IPS-NIHi7 (cell line): ENCODE results near the gene PLEKHA1.

Experiments used
- DNase-seq: peaks from one replicate; pipeline ENCODE4 v3.0.0; 2012; ENCODE audit warnings: mixed read lengths; ENCODE audit errors: extremely low spot score

Gene PLEKHA1

DNA sequence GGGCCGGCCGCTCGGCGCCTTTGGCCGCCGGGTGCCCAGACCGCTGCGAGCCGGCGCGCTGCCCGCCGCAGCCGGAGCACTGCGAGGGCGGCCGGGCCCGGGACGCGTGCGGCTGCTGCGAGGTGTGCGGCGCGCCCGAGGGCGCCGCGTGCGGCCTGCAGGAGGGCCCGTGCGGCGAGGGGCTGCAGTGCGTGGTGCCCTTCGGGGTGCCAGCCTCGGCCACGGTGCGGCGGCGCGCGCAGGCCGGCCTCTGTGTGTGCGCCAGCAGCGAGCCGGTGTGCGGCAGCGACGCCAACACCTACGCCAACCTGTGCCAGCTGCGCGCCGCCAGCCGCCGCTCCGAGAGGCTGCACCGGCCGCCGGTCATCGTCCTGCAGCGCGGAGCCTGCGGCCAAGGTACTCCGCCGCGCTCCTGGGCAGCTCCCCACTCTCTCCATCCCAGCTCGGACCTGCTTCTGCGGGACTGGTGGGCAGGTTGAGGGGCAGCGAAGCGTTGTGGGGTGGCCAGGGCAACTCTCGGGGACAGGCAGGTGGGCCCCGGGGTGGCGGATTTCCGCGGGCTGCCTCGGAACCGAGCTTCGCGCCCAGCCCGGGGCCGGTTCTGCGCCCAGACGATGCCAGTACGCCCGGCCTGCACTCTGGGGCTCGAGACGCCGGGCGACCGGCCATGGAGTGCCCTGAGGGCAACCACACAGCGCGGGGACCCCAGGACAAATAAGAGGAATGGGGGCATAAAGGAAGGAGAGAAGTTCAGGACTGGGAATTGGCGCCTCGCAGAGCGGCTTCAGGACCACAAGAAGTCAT lies 87.4 kb downstream of the PLEKHA1 start:
- no peak for DNase-seq

- no peak for DNase-seq
These were observed 88.3 kb downstream of the PLEKHA1 start for GRCh38 chr10:122462533-122463465.

DNA sequence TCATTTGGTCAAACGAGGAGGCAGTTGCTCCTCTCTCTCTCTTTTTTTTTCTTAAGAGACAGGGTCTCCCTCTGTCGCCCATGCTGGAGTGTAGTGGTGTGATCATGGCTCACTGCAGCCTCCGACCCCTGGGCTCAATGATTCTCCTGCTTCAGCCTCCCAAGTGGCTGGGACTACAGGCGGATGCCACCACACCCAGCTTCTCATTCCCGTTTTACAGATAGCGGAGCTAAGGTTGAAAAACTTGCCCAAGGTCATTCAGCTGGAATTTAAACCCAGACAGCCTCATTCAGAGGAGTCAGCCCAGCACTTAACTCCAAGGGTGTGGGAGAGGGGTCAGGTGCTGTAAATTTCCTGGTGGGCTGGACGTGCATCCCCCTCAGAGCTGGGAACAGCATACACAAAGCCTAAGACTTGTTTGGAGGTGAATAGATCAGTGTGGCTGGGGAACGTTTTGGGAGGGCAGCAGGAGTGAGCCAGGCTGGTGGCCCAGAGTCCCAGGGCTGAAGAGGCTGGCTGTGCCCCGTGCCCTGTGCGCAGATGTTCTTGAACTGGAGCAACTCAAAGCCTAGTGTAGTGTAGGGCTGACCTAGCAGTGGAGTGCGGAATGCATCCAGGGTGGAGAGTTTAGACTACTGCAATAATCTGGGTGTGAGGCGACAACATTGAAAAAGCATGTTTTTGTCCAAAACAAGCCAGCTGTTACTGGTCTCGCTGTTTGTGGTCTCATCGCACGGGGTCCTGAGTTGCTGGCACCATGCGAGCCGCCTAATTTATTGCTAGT lies 89.2 kb downstream of the PLEKHA1 start:
- no peak for DNase-seq

- DNase-seq, result no peak
These were observed 89.7 kb downstream of the PLEKHA1 start for GRCh38 chr10:122464250-122464510.

GRCh38 chr10:122464586-122464985 lies 90.1 kb downstream of the PLEKHA1 start:
- DNase-seq, result no peak

- DNase-seq, result no peak
These were observed 91.0 kb downstream of the PLEKHA1 start for GRCh38 chr10:122465401-122466040.

- DNase-seq, result no peak
These were observed 92.5 kb downstream of the PLEKHA1 start for GRCh38 chr10:122466951-122467381.

- no peak for DNase-seq
These were observed 93.2 kb downstream of the PLEKHA1 start for GRCh38 chr10:122467701-122468100.

DNA sequence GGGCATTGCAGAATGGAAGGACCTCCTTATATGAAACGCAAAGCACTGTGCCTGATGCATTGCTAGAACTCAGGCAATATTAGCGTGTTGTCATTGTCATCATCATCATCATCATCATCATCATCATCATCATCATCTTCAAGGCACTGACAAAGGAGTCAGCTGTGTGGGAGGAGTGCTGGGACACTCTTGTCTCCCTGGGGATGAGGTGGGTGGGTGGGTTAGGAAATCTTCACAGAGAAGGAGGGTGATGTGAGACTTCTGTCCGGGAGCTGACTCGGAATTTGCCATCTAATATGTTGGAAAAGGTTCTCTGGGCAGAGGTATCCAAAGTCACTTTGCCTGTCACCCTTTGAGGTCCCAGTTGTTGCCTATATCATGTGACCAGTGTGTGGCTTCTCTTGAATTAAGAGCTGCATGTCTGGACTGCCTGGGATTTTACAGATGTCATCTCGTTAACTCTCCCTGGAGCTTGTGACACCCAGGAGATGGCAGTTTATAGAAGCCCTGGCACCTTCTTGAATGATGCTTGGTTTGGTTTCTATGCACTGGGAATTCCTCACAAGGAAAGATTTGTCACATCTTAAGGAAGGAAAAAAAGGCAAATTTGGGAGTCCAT lies 93.9 kb downstream of the PLEKHA1 start:
- no peak for DNase-seq

- no peak for DNase-seq
These were observed 94.6 kb downstream of the PLEKHA1 start for GRCh38 chr10:122468926-122469781.

GRCh38 chr10:122469848-122470247 lies 95.3 kb downstream of the PLEKHA1 start:
- no peak for DNase-seq

DNA sequence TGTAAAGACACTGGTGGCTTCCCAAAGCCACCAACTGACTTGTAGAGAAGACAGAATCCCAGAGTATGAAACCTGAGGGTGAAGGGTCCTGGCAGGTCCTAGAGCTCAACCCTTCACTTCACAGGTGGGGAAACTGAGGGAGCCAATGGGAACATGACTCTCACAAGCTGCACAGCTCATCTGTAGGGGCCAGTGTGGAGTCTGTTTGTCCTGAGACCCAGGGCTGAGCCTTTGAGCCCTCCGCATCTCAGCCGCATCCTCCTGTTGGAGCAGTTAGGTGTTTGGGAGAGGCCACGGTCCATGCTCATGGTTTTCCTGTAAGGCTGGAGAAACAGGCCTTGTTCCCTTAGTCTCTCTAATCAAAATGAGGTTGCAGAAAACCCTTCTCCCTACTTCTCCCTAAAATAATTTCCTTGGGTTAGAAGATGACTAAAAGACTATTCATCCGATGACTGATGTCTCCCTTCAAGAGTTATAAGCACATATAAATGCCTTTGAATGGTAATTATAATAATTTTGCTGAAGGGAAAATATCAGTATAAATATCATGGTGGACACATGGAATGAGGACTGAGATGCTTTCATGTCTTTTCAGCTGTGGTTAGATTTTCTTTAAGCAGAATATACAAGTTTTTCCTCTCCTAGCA lies 97.1 kb downstream of the PLEKHA1 start:
- DNase-seq, result no peak

DNA sequence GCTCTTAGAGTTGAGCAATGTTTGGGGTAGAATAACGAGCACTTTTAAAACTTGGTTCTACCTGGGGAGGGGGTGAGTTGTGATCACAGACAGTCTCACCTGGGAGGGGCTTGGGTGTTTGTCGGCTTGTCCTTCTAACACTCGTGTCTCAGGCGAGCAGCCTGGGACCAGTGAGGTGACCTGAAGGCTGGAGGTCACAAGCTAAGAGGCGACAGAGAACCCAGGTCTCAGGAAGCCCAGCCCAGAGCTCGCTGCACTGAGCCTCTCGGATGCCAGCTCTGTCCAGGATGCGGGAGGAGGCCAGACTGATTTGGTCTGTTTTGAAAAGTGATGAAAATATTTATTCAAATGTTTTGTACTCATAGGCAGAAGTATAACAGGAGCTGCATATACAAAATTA lies 98.6 kb downstream of the PLEKHA1 start:
- no peak for DNase-seq

- no peak for DNase-seq
These were observed 99.8 kb downstream of the PLEKHA1 start for GRCh38 chr10:122474131-122474818.

GRCh38 chr10:122475100-122475499 lies 100.6 kb downstream of the PLEKHA1 start:
- DNase-seq, result no peak

DNA sequence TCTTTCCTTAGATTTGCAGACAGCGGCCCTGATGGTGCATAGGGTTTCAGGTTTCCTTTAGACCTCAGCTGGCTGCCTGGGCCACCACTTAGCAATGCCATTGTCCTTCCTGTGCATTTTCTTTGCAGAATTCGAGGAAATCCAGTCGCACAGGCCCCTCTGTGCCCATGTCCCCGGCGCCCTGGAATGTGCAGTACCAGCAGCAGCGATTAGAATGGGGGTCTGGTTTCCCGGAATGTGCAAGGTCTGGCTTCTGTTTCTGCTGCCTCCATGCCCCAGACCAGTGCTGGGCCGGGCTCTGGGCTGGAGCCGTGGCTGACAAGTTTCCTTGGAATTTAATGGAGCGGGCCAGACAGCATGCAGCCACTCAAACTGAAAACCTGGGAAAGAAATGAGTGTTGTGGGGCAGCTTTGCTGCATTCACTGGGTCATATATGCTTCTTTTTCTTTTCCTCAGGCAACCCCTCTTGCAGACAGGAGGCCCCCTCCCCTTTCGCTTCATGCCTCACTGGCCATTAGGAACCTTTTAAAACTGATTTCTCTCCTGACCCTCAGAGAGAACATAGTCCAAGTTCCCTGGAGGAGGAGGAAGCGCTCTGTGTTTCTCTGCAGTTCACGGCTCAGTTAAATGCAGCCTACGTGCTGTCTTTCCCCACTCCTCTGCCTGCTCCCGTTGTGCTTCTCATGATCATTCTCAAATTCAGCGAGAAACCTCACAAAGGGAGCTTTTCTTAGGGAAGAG lies 101.3 kb downstream of the PLEKHA1 start:
- peak; percentile 44 for DNase-seq

- no peak for DNase-seq
These were observed 101.8 kb downstream of the PLEKHA1 start for GRCh38 chr10:122476333-122476695.

DNA sequence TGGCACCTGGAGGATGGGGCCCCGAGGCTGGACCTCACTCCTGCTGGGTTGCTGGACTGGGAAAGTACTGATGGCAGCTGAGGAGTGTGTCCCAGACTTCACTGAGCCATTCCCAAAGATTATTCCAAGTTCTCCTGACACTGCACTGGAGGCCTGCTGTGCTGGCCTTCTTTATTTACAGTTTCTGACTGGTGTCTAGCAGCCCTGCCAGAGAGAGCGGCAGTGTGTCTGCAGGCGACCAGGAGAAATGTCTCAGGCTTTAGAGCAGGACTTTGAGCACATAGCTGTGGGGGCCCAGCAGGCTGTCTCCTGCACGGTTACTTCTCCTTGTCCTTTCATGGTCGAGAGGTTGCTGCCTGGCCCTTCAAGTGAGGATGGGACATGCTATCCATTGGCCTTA lies 102.9 kb downstream of the PLEKHA1 start:
- DNase-seq, result no peak

DNA sequence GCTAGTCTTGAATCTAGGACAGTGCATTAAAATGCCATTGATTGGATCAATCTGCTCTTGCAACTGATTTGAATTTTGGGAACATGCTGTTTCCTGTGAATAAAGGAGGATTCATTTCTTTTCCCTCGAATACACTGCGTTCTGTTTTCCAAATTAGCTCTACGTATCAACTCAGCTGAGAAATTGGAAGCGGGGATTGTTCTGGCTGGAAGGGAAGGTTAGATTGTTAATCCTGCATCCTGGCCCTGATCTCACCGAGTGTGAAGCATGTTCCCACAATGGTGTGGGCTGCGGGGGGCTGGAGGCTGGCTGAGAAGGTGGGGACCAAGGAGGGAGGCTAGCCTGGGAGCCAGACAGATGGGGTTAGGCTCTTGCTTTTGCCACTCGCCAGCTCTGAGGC lies 104.5 kb downstream of the PLEKHA1 start:
- DNase-seq, result no peak
